Vagina (tissue), 2 donors: ENCODE results near the gene TOPAZ1. TPM values are rescaled to one million over a fixed set of nuclear protein-coding genes. Genes with fewer than 3 reads are reported as not detected.

Experiments used
- DNase-seq, 2 donors: peaks; one replicate each; pipeline ENCODE4 v3.0.0-alpha.2; 2017; ENCODE audit errors: extremely low spot score in 2 of 2
- H3K27ac ChIP-seq: fragments of 200-600 bp; sonication (generic); one replicate; pipeline ENCODE4 v1.5.1; 2019
- H3K27me3 ChIP-seq: fragments of 200-600 bp; sonication (generic); one replicate; pipeline ENCODE4 v1.5.1; 2019
- H3K36me3 ChIP-seq, 2 donors: fragments of 200-600 bp; sonication (generic); one replicate each; pipeline ENCODE4 v1.5.1; 2017 to 2019
- H3K4me1 ChIP-seq: fragments of 200-600 bp; sonication (generic); one replicate; pipeline ENCODE4 v1.5.1; 2019
- H3K4me3 ChIP-seq, 2 donors: fragments of 200-600 bp; sonication (generic); 1 replicate in 1 of 2; 2 replicates in 1 of 2; pipeline ENCODE4 v1.5.1; 2016 to 2019
- H3K9me3 ChIP-seq: fragments of 200-600 bp; sonication (generic); one replicate; pipeline ENCODE4 v1.5.1; 2019
- CTCF ChIP-seq, 3 experiments: fragments of 450-650 bp in 2 of 3; fragments of 200-600 bp in 1 of 3; sonication (generic) in 1 of 3; IDR thresholded peaks; one replicate each; pipeline ENCODE4 v1.5.1; 2017 to 2019; ENCODE audit warnings: antibody characterized with exemption in 3 of 3, mild to moderate bottlenecking in 2 of 3, moderate library complexity in 2 of 3
- POLR2A ChIP-seq, 2 donors: fragments of 450-650 bp; IDR thresholded peaks; one replicate each; pipeline ENCODE4 v1.6.1; 2017; ENCODE audit warnings: antibody characterized with exemption in 2 of 2, mild to moderate bottlenecking in 2 of 2, moderate library complexity in 2 of 2
- POLR2AphosphoS5 ChIP-seq, 2 donors: sonication (generic); formaldehyde crosslinking; IDR thresholded peaks; one replicate each; pipeline ENCODE4 v1.9.0; 2017; ENCODE audit warnings: antibody characterized with exemption in 2 of 2, mild to moderate bottlenecking in 2 of 2, low read depth in 1 of 2; ENCODE audit not compliant: insufficient read depth in 1 of 2
- intact Hi-C: fragments of 100-400 bp; cut with DNase I; formaldehyde crosslinking; loops from one replicate; pipeline ENCODE4 v1.15.1; 2023
- total RNA-seq: library from RNA; depleted of rRNA; stranded (reverse); fragments of >200 nt; gene quantifications from one replicate; pipeline ENCODE4 v1.2.3, GENCODE V29; 2016

TOPAZ1 gene
- total RNA-seq, 1 donor from 2014 or later: not detected

GRCh38 chr3:44208086-44208485 lies 33.6 kb upstream of the TOPAZ1 start:
- TF ChIP-seq CTCF (IDR thresholded peaks at IDR 0.05) (no peak), POLR2A (IDR thresholded peaks at IDR 0.05) (no peak), POLR2AphosphoS5 (IDR thresholded peaks at IDR 0.05; ENCODE audit: insufficient read depth in 1 of 2, low read depth in 1 of 2) (no peak)
- Histone ChIP-seq H3K9me3 (no peaks in the 10 kb centered on the region), H3K27me3 (no peaks in the 10 kb centered on the region), H3K36me3 (no peaks in the 10 kb centered on the region), H3K4me1 (no peaks in the 10 kb centered on the region), H3K4me3 (no peak overlapping the region), H3K27ac (no peak overlapping the region)
- intact Hi-C loops: no loop called here
- no peak for DNase-seq

GRCh38 chr3:44208568-44208967 lies 33.1 kb upstream of the TOPAZ1 start:
- DNase-seq: no peak
- no peaks in the 10 kb centered on the region for H3K9me3 ChIP-seq
- no peaks in the 10 kb centered on the region for H3K27me3 ChIP-seq
- no peaks in the 10 kb centered on the region for H3K36me3 ChIP-seq
- H3K27ac ChIP-seq: no peak overlapping the region
- H3K4me1 ChIP-seq: no peaks in the 10 kb centered on the region
- no peak overlapping the region for H3K4me3 ChIP-seq
- no peak for TF ChIP-seq POLR2AphosphoS5 (IDR thresholded peaks at IDR 0.05; ENCODE audit: insufficient read depth in 1 of 2, low read depth in 1 of 2)
- no peak for TF ChIP-seq POLR2A (IDR thresholded peaks at IDR 0.05)
- TF ChIP-seq CTCF (IDR thresholded peaks at IDR 0.05): no peak
- intact Hi-C loops: no loop called here

- no peak overlapping the region for H3K27ac ChIP-seq
- H3K9me3 ChIP-seq: no peaks in the 10 kb centered on the region
- TF ChIP-seq POLR2AphosphoS5 (IDR thresholded peaks at IDR 0.05; ENCODE audit: insufficient read depth in 1 of 2, low read depth in 1 of 2) (no peak), POLR2A (IDR thresholded peaks at IDR 0.05) (no peak), CTCF (IDR thresholded peaks at IDR 0.05) (no peak)
- no peak overlapping the region for H3K4me3 ChIP-seq
- DNase-seq: no peak
- H3K27me3 ChIP-seq: no peaks in the 10 kb centered on the region
- H3K4me1 ChIP-seq: no peaks in the 10 kb centered on the region
- H3K36me3 ChIP-seq: no peaks in the 10 kb centered on the region
- intact Hi-C loops: no loop called here
Measured at GRCh38 chr3:44210967-44211366, 30.7 kb upstream of the TOPAZ1 start.

- TF ChIP-seq POLR2A (IDR thresholded peaks at IDR 0.05) (no peak), POLR2AphosphoS5 (IDR thresholded peaks at IDR 0.05; ENCODE audit: insufficient read depth in 1 of 2, low read depth in 1 of 2) (no peak), CTCF (IDR thresholded peaks at IDR 0.05) (no peak)
- no peak overlapping the region for H3K4me3 ChIP-seq
- DNase-seq: no peak
- no peak overlapping the region for H3K27ac ChIP-seq
- H3K36me3 ChIP-seq: no peaks in the 10 kb centered on the region
- no peaks in the 10 kb centered on the region for H3K9me3 ChIP-seq
- H3K4me1 ChIP-seq: no peaks in the 10 kb centered on the region
- no peaks in the 10 kb centered on the region for H3K27me3 ChIP-seq
- intact Hi-C loops: no loop called here
Measured at GRCh38 chr3:44222337-44222736, 19.3 kb upstream of the TOPAZ1 start.

GRCh38 chr3:44223299-44223698 lies 18.4 kb upstream of the TOPAZ1 start:
- TF ChIP-seq CTCF (IDR thresholded peaks at IDR 0.05) (no peak), POLR2A (IDR thresholded peaks at IDR 0.05) (no peak), POLR2AphosphoS5 (IDR thresholded peaks at IDR 0.05; ENCODE audit: insufficient read depth in 1 of 2, low read depth in 1 of 2) (no peak)
- Histone ChIP-seq H3K27ac (no peak overlapping the region), H3K9me3 (no peaks in the 10 kb centered on the region), H3K4me1 (no peaks in the 10 kb centered on the region), H3K36me3 (no peaks in the 10 kb centered on the region), H3K27me3 (no peaks in the 10 kb centered on the region), H3K4me3 (no peak overlapping the region)
- intact Hi-C loops: no loop called here
- no peak for DNase-seq
